Ovary (tissue), 3 donors: ENCODE results near the gene LPCAT3.

Experiments used
- EP300 ChIP-seq: sonication (generic); formaldehyde crosslinking; IDR thresholded peaks from one replicate; pipeline ENCODE4 v1.6.1; 2017; ENCODE audit warnings: antibody characterized with exemption
- POLR2A ChIP-seq: fragments of 450-650 bp; IDR thresholded peaks from one replicate; pipeline ENCODE4 v1.6.1; 2017; ENCODE audit warnings: antibody characterized with exemption, mild to moderate bottlenecking, moderate library complexity
- TF ChIP-seq, protein P1 (sequence below), 3 donors: fragments of 450-650 bp in 2 of 3; fragments of 200-600 bp in 1 of 3; IDR thresholded peaks; one replicate each; pipeline versions ENCODE4 v1.5.1 to v1.8.0; 2016 to 2022; ENCODE audit warnings: antibody characterized with exemption in 3 of 3, mild to moderate bottlenecking in 1 of 3
- donor health status: DM: no; HTN: no; CAD: no.

DNA sequence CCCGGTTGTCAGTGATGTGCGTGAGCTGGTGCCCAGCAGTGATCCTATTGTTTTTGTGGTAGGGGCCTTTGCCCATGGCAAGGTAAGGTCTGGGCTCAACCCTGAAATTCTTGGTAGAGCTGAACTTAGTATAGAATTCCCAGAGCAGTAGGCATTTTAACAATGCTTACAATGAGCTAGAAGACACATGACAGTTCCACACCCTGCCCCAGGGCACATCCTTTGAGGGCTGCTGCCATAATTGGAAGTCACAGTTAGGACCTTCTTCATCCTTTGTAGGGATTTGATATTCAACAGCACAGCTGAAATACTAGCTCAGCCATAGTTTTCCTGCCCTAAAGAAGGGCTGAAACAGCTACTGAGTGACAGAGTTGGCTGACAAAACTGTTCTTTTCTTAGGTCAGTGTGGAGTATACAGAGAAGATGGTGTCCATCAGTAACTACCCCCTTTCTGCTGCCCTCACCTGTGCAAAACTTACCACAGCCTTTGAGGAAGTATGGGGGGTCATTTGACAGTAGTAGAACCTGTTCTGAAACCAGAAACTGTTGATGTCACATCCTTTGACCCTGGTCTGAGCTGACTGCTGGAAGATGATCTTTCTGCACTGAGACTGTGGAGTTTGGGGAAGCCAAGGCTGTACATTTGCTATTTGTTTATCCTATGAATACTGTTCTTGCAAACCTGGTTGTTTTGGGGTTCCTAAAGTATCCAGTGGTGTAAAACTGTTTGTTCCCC, 42.8 kb downstream of the LPCAT3 start:
- TF ChIP-seq, protein P1, sequence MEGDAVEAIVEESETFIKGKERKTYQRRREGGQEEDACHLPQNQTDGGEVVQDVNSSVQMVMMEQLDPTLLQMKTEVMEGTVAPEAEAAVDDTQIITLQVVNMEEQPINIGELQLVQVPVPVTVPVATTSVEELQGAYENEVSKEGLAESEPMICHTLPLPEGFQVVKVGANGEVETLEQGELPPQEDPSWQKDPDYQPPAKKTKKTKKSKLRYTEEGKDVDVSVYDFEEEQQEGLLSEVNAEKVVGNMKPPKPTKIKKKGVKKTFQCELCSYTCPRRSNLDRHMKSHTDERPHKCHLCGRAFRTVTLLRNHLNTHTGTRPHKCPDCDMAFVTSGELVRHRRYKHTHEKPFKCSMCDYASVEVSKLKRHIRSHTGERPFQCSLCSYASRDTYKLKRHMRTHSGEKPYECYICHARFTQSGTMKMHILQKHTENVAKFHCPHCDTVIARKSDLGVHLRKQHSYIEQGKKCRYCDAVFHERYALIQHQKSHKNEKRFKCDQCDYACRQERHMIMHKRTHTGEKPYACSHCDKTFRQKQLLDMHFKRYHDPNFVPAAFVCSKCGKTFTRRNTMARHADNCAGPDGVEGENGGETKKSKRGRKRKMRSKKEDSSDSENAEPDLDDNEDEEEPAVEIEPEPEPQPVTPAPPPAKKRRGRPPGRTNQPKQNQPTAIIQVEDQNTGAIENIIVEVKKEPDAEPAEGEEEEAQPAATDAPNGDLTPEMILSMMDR (IDR thresholded peaks at IDR 0.05) = no peak
- TF ChIP-seq POLR2A (no peak), EP300 (no peak)
